Natural killer cell (primary cell): ENCODE results near the gene CACNA2D4. TPM values are rescaled to one million over a fixed set of nuclear protein-coding genes. Genes with fewer than 3 reads are reported as not detected.

ENCODE experiments used
- ATAC-seq, 3 donors: fragments of 150-1000 bp in 2 of 3; fragments of 200-7000 bp in 1 of 3; cut with Tn5 transposase; 1 replicate in 1 of 3; 2 replicates in 2 of 3; pipeline ENCODE4 v1.10.0; 2021; ENCODE audit warnings: mild to moderate bottlenecking in 2 of 3, moderate library complexity in 2 of 3
- DNase-seq, 2 donors: peaks; one replicate each; pipeline versions ENCODE4 v3.0.0 to v3.0.0-alpha.2; 2013 to 2021; ENCODE audit warnings: mixed read lengths in 1 of 2
- H3K27ac ChIP-seq: one replicate; pipeline ENCODE4 v1.5.1; 2013; ENCODE audit warnings: mild to moderate bottlenecking, low read length
- H3K27me3 ChIP-seq: one replicate; pipeline ENCODE4 v1.6.1; 2013; ENCODE audit warnings: low read length; ENCODE audit not compliant: control insufficient read depth, insufficient read depth
- H3K36me3 ChIP-seq: one replicate; pipeline ENCODE4 v1.6.1; 2013; ENCODE audit warnings: low read length; ENCODE audit not compliant: control insufficient read depth, insufficient read depth
- H3K4me1 ChIP-seq: one replicate; pipeline ENCODE4 v1.6.1; 2013; ENCODE audit warnings: low read length; ENCODE audit not compliant: control insufficient read depth, insufficient read depth
- H3K4me3 ChIP-seq: one replicate; pipeline ENCODE4 v1.5.1; 2013; ENCODE audit warnings: low read length
- H3K9me3 ChIP-seq: one replicate; pipeline ENCODE4 v1.6.1; 2013; ENCODE audit warnings: low read length; ENCODE audit not compliant: control insufficient read depth, insufficient read depth
- H3K27ac Mint-ChIP-seq, 2 donors: one replicate each; pipeline ENCODE4 v1.8.0; 2022; ENCODE audit warnings: mild to moderate bottlenecking in 2 of 2, mixed read lengths in 2 of 2, moderate library complexity in 1 of 2
- H3K27me3 Mint-ChIP-seq, 2 donors: one replicate each; pipeline ENCODE4 v1.8.0; 2022; ENCODE audit warnings: low read depth in 2 of 2, mixed read lengths in 2 of 2
- H3K36me3 Mint-ChIP-seq: one replicate; pipeline ENCODE4 v1.8.0; 2022; ENCODE audit warnings: mixed read lengths
- H3K4me1 Mint-ChIP-seq, 2 donors: one replicate each; pipeline ENCODE4 v1.8.0; 2022; ENCODE audit warnings: mixed read lengths in 2 of 2
- H3K4me3 Mint-ChIP-seq: one replicate; pipeline ENCODE4 v1.8.0; 2022; ENCODE audit warnings: mild to moderate bottlenecking, moderate library complexity, mixed read lengths
- H3K9me3 Mint-ChIP-seq, 2 donors: one replicate each; pipeline ENCODE4 v1.8.0; 2022; ENCODE audit warnings: mixed read lengths in 2 of 2
- WGBS: methylation state at CpG from one replicate; pipeline ENCODE4 v1.1.7; 2013; ENCODE audit warnings: missing lambda C conversion rate; ENCODE audit not compliant: insufficient coverage; 5-methylcytosine and 5-hydroxymethylcytosine counted together
- intact Hi-C: fragments of 100-400 bp; cut with micrococcal nuclease; formaldehyde crosslinking; loops from one replicate; pipeline ENCODE4 v1.14.2; 2022
- total RNA-seq, 4 donors: library from RNA; stranded (reverse); fragments of 120-200 nt in 1 of 4; gene quantifications; one replicate each; pipeline versions ENCODE4 v1.2.3 to v1.2.4, GENCODE V29; 2013 to 2022
- TF ChIP-seq, protein P1 (sequence below): fragments of 200-600 bp; IDR thresholded peaks from one replicate; pipeline ENCODE4 v1.8.0; 2022; ENCODE audit warnings: antibody characterized with exemption

CACNA2D4 gene
- total RNA-seq, 3 donors from 2014 or later (not counting 1 experiment from before 2014, with no cell fraction given): 26.5 to 49.6 (median 34.9) TPM

DNA sequence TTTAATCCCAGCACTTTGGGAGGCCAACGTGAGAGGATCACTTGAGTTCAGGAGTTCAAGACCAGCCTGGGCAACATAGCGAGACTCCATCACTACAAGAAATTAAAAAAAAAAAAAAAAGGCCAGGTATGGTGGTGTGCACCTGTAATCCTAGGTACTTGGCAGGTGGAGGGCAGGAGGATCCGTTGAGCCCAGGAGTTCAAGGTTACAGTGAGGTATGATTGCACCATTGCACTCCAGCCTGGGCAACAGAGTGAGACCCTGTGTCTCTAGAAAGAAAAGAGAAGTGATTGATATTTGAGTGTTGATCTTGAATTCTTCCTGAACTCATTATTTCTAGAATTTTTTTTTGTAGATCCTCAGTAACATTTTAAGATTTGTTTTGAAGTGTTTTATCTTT is 168.2 kb downstream of the CACNA2D4 start:
- WGBS: 98% methylated on average over 2 of the region's 3 CpGs

DNA sequence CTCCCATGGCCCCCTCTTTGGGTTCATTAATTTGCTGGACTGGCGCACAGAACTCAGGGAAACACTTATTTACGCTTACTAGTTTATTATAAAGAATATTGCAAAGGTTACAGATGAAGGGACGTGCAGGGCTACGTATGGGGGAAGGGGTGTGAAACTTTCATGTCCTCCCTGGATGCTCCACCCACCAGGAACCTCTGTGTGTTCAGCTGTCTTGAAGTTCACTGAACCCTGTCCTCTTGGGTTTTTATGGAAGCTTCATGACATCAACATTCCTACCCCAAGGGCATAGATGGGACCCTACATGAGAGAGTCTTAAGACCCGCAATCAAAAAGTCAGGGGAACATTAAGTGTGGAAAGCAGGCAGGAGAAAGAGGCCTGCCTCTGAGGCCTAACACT is 169.4 kb downstream of the CACNA2D4 start:
- 96% methylated on average over 5 of the region's 5 CpGs for WGBS
- DNase-seq (no peak), ATAC-seq (no peak)
- Histone ChIP-seq H3K27me3 (no peaks in the 10 kb centered on the region), H3K4me3 (no peak overlapping the region), H3K4me1 (no peaks in the 10 kb centered on the region), H3K27ac (no peak overlapping the region), H3K36me3 (no peaks in the 10 kb centered on the region), H3K9me3 (no peaks in the 10 kb centered on the region)
- peaks cover 41 to 50% of the 10 kb centered on the region in 2 donors for H3K4me1 Mint-ChIP-seq
- no peak overlapping the region for H3K4me3 Mint-ChIP-seq
- TF ChIP-seq, protein P1, sequence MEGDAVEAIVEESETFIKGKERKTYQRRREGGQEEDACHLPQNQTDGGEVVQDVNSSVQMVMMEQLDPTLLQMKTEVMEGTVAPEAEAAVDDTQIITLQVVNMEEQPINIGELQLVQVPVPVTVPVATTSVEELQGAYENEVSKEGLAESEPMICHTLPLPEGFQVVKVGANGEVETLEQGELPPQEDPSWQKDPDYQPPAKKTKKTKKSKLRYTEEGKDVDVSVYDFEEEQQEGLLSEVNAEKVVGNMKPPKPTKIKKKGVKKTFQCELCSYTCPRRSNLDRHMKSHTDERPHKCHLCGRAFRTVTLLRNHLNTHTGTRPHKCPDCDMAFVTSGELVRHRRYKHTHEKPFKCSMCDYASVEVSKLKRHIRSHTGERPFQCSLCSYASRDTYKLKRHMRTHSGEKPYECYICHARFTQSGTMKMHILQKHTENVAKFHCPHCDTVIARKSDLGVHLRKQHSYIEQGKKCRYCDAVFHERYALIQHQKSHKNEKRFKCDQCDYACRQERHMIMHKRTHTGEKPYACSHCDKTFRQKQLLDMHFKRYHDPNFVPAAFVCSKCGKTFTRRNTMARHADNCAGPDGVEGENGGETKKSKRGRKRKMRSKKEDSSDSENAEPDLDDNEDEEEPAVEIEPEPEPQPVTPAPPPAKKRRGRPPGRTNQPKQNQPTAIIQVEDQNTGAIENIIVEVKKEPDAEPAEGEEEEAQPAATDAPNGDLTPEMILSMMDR: no peak
- H3K36me3 Mint-ChIP-seq: peaks cover 19% of the 10 kb centered on the region
- intact Hi-C loops: no loop called here
- peak overlapping the region in 1 of 2 donors; percentile 31 for H3K27ac Mint-ChIP-seq
- H3K9me3 Mint-ChIP-seq: peaks cover 0 to 8% of the 10 kb centered on the region in 2 donors
- no peaks in the 10 kb centered on the region for H3K27me3 Mint-ChIP-seq

More for the DNA sequence above, 168.2 kb downstream of the CACNA2D4 start:
- Histone ChIP-seq H3K9me3 (no peaks in the 10 kb centered on the region), H3K27ac (no peak overlapping the region), H3K4me1 (no peaks in the 10 kb centered on the region), H3K4me3 (no peak overlapping the region), H3K27me3 (no peaks in the 10 kb centered on the region), H3K36me3 (peaks cover 6% of the 10 kb centered on the region)
- Mint-ChIP-seq H3K27ac (peak overlapping the region in 1 of 2 donors; percentile 60), H3K27me3 (no peaks in the 10 kb centered on the region), H3K36me3 (peaks cover 19% of the 10 kb centered on the region), H3K4me3 (no peak overlapping the region), H3K4me1 (peaks cover 39 to 54% of the 10 kb centered on the region in 2 donors), H3K9me3 (peaks cover 0 to 8% of the 10 kb centered on the region in 2 donors)
- ATAC-seq (no peak), DNase-seq (no peak)
- intact Hi-C loops: no loop called here
- TF ChIP-seq, protein P1: no peak

GRCh38 chr12:1747609-1748008 is 170.8 kb downstream of the CACNA2D4 start:
- peaks cover 38 to 46% of the 10 kb centered on the region in 2 donors for H3K4me1 Mint-ChIP-seq

More at GRCh38 chr12:1747609-1748008, 170.8 kb downstream of the CACNA2D4 start:
- Mint-ChIP-seq H3K27me3 (no peaks in the 10 kb centered on the region), H3K9me3 (peaks cover 0 to 8% of the 10 kb centered on the region in 2 donors), H3K27ac (no peak overlapping the region), H3K36me3 (peaks cover 19% of the 10 kb centered on the region), H3K4me3 (no peak overlapping the region)
- H3K4me1 ChIP-seq: no peaks in the 10 kb centered on the region
- H3K4me3 ChIP-seq: no peak overlapping the region
- 100% methylated on average over 2 of the region's 2 CpGs for WGBS
- H3K27me3 ChIP-seq: no peaks in the 10 kb centered on the region
- intact Hi-C loops: no loop called here
- H3K36me3 ChIP-seq: no peaks in the 10 kb centered on the region
- ATAC-seq: no peak
- TF ChIP-seq, protein P1: no peak
- DNase-seq: no peak
- H3K27ac ChIP-seq: no peak overlapping the region
- no peaks in the 10 kb centered on the region for H3K9me3 ChIP-seq
